DOHH2 (cell line): ENCODE data around the gene STT3B.
A peak's percentile ranks its signal among the peaks of the same experiment; 100 is the strongest.

ENCODE experiments used
- H3F3A ChIP-seq: fragments of 200-600 bp; sonication (generic), shearing (Covaris generic); 2 replicates; pipeline ENCODE4 v1.6.0; 2016; ENCODE audit warnings: antibody characterized with exemption, mild to moderate bottlenecking; ENCODE audit not compliant: control insufficient read depth, insufficient read depth
- H3K27ac ChIP-seq: fragments of 200-600 bp; sonication (generic); 2 replicates; pipeline ENCODE4 v1.5.1; 2014; ENCODE audit warnings: low read depth, mild to moderate bottlenecking, low read length, moderate library complexity
- H3K27me3 ChIP-seq: fragments of 200-600 bp; sonication (generic); 2 replicates; pipeline ENCODE4 v1.6.1; 2014; ENCODE audit warnings: mild to moderate bottlenecking, low read length, mixed read lengths; ENCODE audit not compliant: control insufficient read depth
- H3K36me3 ChIP-seq: fragments of 200-600 bp; sonication (generic); 2 replicates; pipeline ENCODE4 v1.6.1; 2014; ENCODE audit warnings: mild to moderate bottlenecking, low read length, moderate library complexity, mixed read lengths; ENCODE audit not compliant: control insufficient read depth
- H3K4me1 ChIP-seq: fragments of 200-600 bp; sonication (generic); 2 replicates; pipeline ENCODE4 v1.6.1; 2014; ENCODE audit warnings: mild to moderate bottlenecking, low read length, mixed read lengths; ENCODE audit not compliant: control insufficient read depth
- H3K4me2 ChIP-seq: fragments of 200-600 bp; sonication (generic); 2 replicates; pipeline ENCODE4 v1.6.0; 2014; ENCODE audit warnings: mild to moderate bottlenecking, low read length, moderate library complexity
- H3K4me3 ChIP-seq: fragments of 200-600 bp; sonication (generic); 2 replicates; pipeline ENCODE4 v1.5.1; 2014; ENCODE audit warnings: mild to moderate bottlenecking, low read length, mixed read lengths
- H3K79me2 ChIP-seq: fragments of 200-600 bp; sonication (generic); 2 replicates; pipeline ENCODE4 v1.6.1; 2014; ENCODE audit warnings: mild to moderate bottlenecking, low read length, mixed read lengths; ENCODE audit not compliant: control insufficient read depth
- H3K9me2 ChIP-seq: fragments of 200-600 bp; sonication (generic); replicated peaks from 2 replicates; pipeline ENCODE4 v1.6.1; 2014; ENCODE audit warnings: mild to moderate bottlenecking, low read length, mixed read lengths; ENCODE audit not compliant: control insufficient read depth
- H3K9me3 ChIP-seq: fragments of 200-600 bp; sonication (generic); 2 replicates; pipeline ENCODE4 v1.6.1; 2014; ENCODE audit warnings: antibody characterized with exemption, low read length, mixed read lengths; ENCODE audit not compliant: control insufficient read depth, insufficient read depth
- H4K20me1 ChIP-seq: fragments of 200-600 bp; sonication (generic); 2 replicates; pipeline ENCODE4 v1.6.0; 2014; ENCODE audit warnings: low read depth, mild to moderate bottlenecking, antibody characterized with exemption, low read length, moderate library complexity; ENCODE audit not compliant: control insufficient read depth, insufficient read depth
- CTCF ChIP-seq: fragments of 200-600 bp; sonication (generic); IDR thresholded peaks from one replicate; pipeline ENCODE4 v1.5.1; 2014; ENCODE audit warnings: antibody characterized with exemption, mild to moderate bottlenecking, low read depth, low read length; ENCODE audit not compliant: poor library complexity, severe bottlenecking
- EZH2phosphoT487 ChIP-seq: fragments of 200-600 bp; sonication (generic); IDR thresholded peaks from 2 replicates; pipeline ENCODE4 v1.6.1; 2017; ENCODE audit warnings: borderline replicate concordance, mild to moderate bottlenecking, antibody characterized with exemption, low read length, moderate library complexity, mixed read lengths

The STT3B gene

GRCh38 chr3:31536497-31536896 lies 3.8 kb downstream of the STT3B start:
- peaks cover 88% of the 10 kb centered on the region for H3K79me2 ChIP-seq
- H3K27ac ChIP-seq = no peak overlapping the region
- H3F3A ChIP-seq = no peaks in the 10 kb centered on the region
- H3K9me2 ChIP-seq = no peaks in the 10 kb centered on the region
- no peaks in the 10 kb centered on the region for H3K9me3 ChIP-seq
- H3K4me1 ChIP-seq = peaks cover 42% of the 10 kb centered on the region
- H3K27me3 ChIP-seq = no peaks in the 10 kb centered on the region
- peaks cover 21% of the 10 kb centered on the region for H4K20me1 ChIP-seq
- peak overlapping the region; percentile 84 for H3K4me2 ChIP-seq
- peaks cover 39% of the 10 kb centered on the region for H3K36me3 ChIP-seq
- peak overlapping the region; percentile 38; the same call in 1 of the 2 replicates for H3K4me3 ChIP-seq
- no peak for TF ChIP-seq EZH2phosphoT487
- TF ChIP-seq CTCF = no peak

GRCh38 chr3:31538801-31539200 lies 6.1 kb downstream of the STT3B start:
- peaks cover 21% of the 10 kb centered on the region for H4K20me1 ChIP-seq
- no peak for TF ChIP-seq CTCF
- no peak for TF ChIP-seq EZH2phosphoT487
- no peaks in the 10 kb centered on the region for H3K27me3 ChIP-seq
- peaks cover 39% of the 10 kb centered on the region for H3K36me3 ChIP-seq
- H3K4me3 ChIP-seq = no peak overlapping the region
- peaks cover 42% of the 10 kb centered on the region for H3K4me1 ChIP-seq
- H3K79me2 ChIP-seq = peaks cover 100% of the 10 kb centered on the region
- no peaks in the 10 kb centered on the region for H3F3A ChIP-seq
- H3K4me2 ChIP-seq = no peak overlapping the region
- H3K9me2 ChIP-seq = no peaks in the 10 kb centered on the region
- no peak overlapping the region for H3K27ac ChIP-seq
- H3K9me3 ChIP-seq = no peaks in the 10 kb centered on the region

- Histone ChIP-seq H4K20me1 (peaks cover 18% of the 10 kb centered on the region), H3K36me3 (peaks cover 34% of the 10 kb centered on the region), H3K27me3 (no peaks in the 10 kb centered on the region), H3K9me3 (no peaks in the 10 kb centered on the region), H3K27ac (no peak overlapping the region), H3K4me1 (peaks cover 42% of the 10 kb centered on the region), H3K79me2 (peaks cover 100% of the 10 kb centered on the region), H3K4me3 (no peak overlapping the region), H3K9me2 (no peaks in the 10 kb centered on the region), H3F3A (no peaks in the 10 kb centered on the region), H3K4me2 (no peak overlapping the region; the same call in 1 of the 2 replicates)
- TF ChIP-seq EZH2phosphoT487 (no peak), CTCF (no peak)
Observed at GRCh38 chr3:31539275-31539674, 6.5 kb downstream of the STT3B start.

DNA sequence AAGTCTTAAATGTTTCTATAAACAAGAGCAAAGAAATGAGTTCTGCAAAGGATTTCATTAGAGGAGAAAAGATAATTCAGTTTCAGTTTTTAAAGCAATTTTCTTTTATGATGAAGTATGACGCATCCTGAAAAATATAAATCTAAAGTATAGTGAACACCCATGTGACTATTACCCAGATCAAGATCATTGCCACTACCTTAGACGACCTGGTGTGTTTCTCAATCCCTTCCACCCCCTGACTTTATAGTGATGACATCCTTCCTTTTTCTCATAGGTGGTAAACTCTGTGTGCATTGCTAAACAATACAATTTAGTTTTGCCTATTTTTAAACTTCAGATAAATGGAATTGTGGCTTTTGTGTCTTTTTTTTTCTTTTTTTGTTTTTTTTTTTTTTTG lies 8.4 kb downstream of the STT3B start:
- no peak overlapping the region for H3K27ac ChIP-seq
- H3K79me2 ChIP-seq = peaks cover 100% of the 10 kb centered on the region
- peaks cover 32% of the 10 kb centered on the region for H3K4me1 ChIP-seq
- H3K9me3 ChIP-seq = no peaks in the 10 kb centered on the region
- peaks cover 13% of the 10 kb centered on the region for H4K20me1 ChIP-seq
- H3K4me3 ChIP-seq = no peak overlapping the region
- no peak for TF ChIP-seq CTCF
- no peak for TF ChIP-seq EZH2phosphoT487
- H3K4me2 ChIP-seq = no peak overlapping the region
- H3F3A ChIP-seq = no peaks in the 10 kb centered on the region
- H3K36me3 ChIP-seq = peaks cover 26% of the 10 kb centered on the region
- no peaks in the 10 kb centered on the region for H3K9me2 ChIP-seq
- no peaks in the 10 kb centered on the region for H3K27me3 ChIP-seq
